Neural cell (in vitro differentiated cells): Measurements from ENCODE around the gene SCYL1. TPM values are rescaled to one million over a fixed set of nuclear protein-coding genes. Genes with fewer than 3 reads are reported as not detected.

Experiments
- H2AFZ ChIP-seq: fragments of 200-600, 300-800 bp; sonication (generic), shearing (Covaris generic); 2 replicates; pipeline ENCODE4 v1.6.0; 2014; ENCODE audit warnings: low read depth, mild to moderate bottlenecking, antibody characterized with exemption, low read length, moderate library complexity
- H3F3A ChIP-seq: fragments of 200-600 bp; shearing (Covaris generic); 2 replicates; pipeline ENCODE4 v1.6.1; 2016; ENCODE audit warnings: mild to moderate bottlenecking, moderate library complexity, mixed read lengths, antibody characterized with exemption, low read length; ENCODE audit not compliant: insufficient read depth, poor library complexity, severe bottlenecking
- H3K27ac ChIP-seq: fragments of 200-600, 300-800 bp; sonication (generic), shearing (Covaris generic); 2 replicates; pipeline ENCODE4 v1.5.1; 2014; ENCODE audit warnings: mild to moderate bottlenecking, low read length, moderate library complexity
- H3K27me3 ChIP-seq: fragments of 300-800, 200-600 bp; sonication (generic), shearing (Covaris generic); 2 replicates; pipeline ENCODE4 v1.6.0; 2014; ENCODE audit warnings: mild to moderate bottlenecking, low read depth, low read length, moderate library complexity; ENCODE audit not compliant: insufficient read depth
- H3K36me3 ChIP-seq: fragments of 300-800, 200-600 bp; sonication (generic), shearing (Covaris generic); 2 replicates; pipeline ENCODE4 v1.5.1; 2014; ENCODE audit warnings: mild to moderate bottlenecking, antibody characterized with exemption, low read length, moderate library complexity; ENCODE audit not compliant: insufficient read depth
- H3K4me2 ChIP-seq: fragments of 300-800, 200-600 bp; sonication (generic), shearing (Covaris generic); 2 replicates; pipeline ENCODE4 v1.6.0; 2014; ENCODE audit warnings: mild to moderate bottlenecking, low read length
- H3K4me3 ChIP-seq: fragments of 300-800, 200-600 bp; sonication (generic), shearing (Covaris generic); 2 replicates; pipeline ENCODE4 v1.5.1; 2014; ENCODE audit warnings: mild to moderate bottlenecking, low read length, moderate library complexity
- H3K79me2 ChIP-seq: fragments of 200-600 bp; shearing (Covaris generic); replicated peaks from 2 replicates; pipeline ENCODE4 v1.6.0; 2014; ENCODE audit warnings: mild to moderate bottlenecking, low read length, moderate library complexity; ENCODE audit not compliant: insufficient read depth
- H3K9ac ChIP-seq: fragments of 300-800, 200-600 bp; sonication (generic), shearing (Covaris generic); 2 replicates; pipeline ENCODE4 v1.6.1; 2016; ENCODE audit warnings: mild to moderate bottlenecking, low read length, mixed read lengths
- H3K9me2 ChIP-seq: fragments of 200-600 bp; shearing (Covaris generic); 2 replicates; pipeline ENCODE4 v1.6.1; 2016; ENCODE audit warnings: mild to moderate bottlenecking, low read length, mixed read lengths; ENCODE audit not compliant: insufficient read depth
- H3K9me3 ChIP-seq: fragments of 200-600, 300-800 bp; sonication (generic), shearing (Covaris generic); 2 replicates; pipeline ENCODE4 v1.6.1; 2016; ENCODE audit warnings: mild to moderate bottlenecking, mixed run types, low read length, moderate library complexity, mixed read lengths
- H4K20me1 ChIP-seq: fragments of 200-600 bp; shearing (Covaris generic); 2 replicates; pipeline ENCODE4 v1.6.1; 2016; ENCODE audit warnings: mild to moderate bottlenecking, mixed run types; ENCODE audit not compliant: insufficient read depth
- CTCF ChIP-seq: fragments of 450-650 bp; IDR thresholded peaks from 2 replicates; pipeline ENCODE4 v1.5.1; 2014; ENCODE audit warnings: antibody characterized with exemption, mild to moderate bottlenecking, moderate library complexity; ENCODE audit not compliant: poor library complexity, severe bottlenecking
- EP300 ChIP-seq: fragments of 450-650 bp; conservative IDR thresholded peaks from 2 replicates; pipeline ENCODE4 v1.6.1; 2014; ENCODE audit warnings: antibody characterized with exemption, mild to moderate bottlenecking, moderate library complexity; ENCODE audit not compliant: poor library complexity, severe bottlenecking
- EZH2 ChIP-seq: fragments of 200-600, 300-800 bp; shearing (Covaris generic), sonication (generic); IDR thresholded peaks from 2 replicates; pipeline ENCODE4 v1.6.1; 2014; ENCODE audit warnings: antibody characterized with exemption, low read length, borderline replicate concordance, mild to moderate bottlenecking; ENCODE audit not compliant: insufficient read depth, poor library complexity, severe bottlenecking
- MXI1 ChIP-seq: fragments of 450-650 bp; conservative IDR thresholded peaks from 2 replicates; pipeline ENCODE4 v1.6.1; 2014; ENCODE audit warnings: antibody characterized with exemption, mild to moderate bottlenecking; ENCODE audit not compliant: poor library complexity, severe bottlenecking
- POLR2AphosphoS5 ChIP-seq: IDR thresholded peaks from 2 replicates; pipeline ENCODE4 v1.6.1; 2012
- RAD21 ChIP-seq: fragments of 450-650 bp; conservative IDR thresholded peaks from 2 replicates; pipeline ENCODE4 v1.6.1; 2014; ENCODE audit warnings: antibody characterized with exemption, mild to moderate bottlenecking, moderate library complexity
- REST ChIP-seq: IDR thresholded peaks from 2 replicates; pipeline ENCODE4 v1.6.1; 2012; ENCODE audit warnings: borderline replicate concordance
- SMC3 ChIP-seq: fragments of 450-650 bp; conservative IDR thresholded peaks from 2 replicates; pipeline ENCODE4 v1.6.1; 2014; ENCODE audit warnings: antibody characterized with exemption, mild to moderate bottlenecking, moderate library complexity; ENCODE audit not compliant: poor library complexity
- TAF1 ChIP-seq: IDR thresholded peaks from 2 replicates; pipeline ENCODE4 v1.6.1; 2012; ENCODE audit warnings: low read depth
- polyA plus RNA-seq: library from polyadenylated mRNA; depleted of rRNA; stranded (reverse); fragments of >200 nt; gene quantifications from 2 replicates; pipeline ENCODE4 v1.2.3, GENCODE V29; 2014

Gene SCYL1
- polyA plus RNA-seq, 1 donor from 2014 or later: 48.3 TPM

- no peak overlapping the region for H3K9ac ChIP-seq
- no peaks in the 10 kb centered on the region for H3K79me2 ChIP-seq
- H2AFZ ChIP-seq: no peak overlapping the region
- H4K20me1 ChIP-seq: no peaks in the 10 kb centered on the region
- no peak for TF ChIP-seq RAD21
- TF ChIP-seq SMC3: no peak
- TF ChIP-seq CTCF: no peak
- TF ChIP-seq TAF1: no peak
- TF ChIP-seq EZH2: no peak
- no peak for TF ChIP-seq MXI1
- no peaks in the 10 kb centered on the region for H3K9me3 ChIP-seq
- no peak overlapping the region for H3K4me2 ChIP-seq
- no peaks in the 10 kb centered on the region for H3K36me3 ChIP-seq
- no peak overlapping the region for H3K27ac ChIP-seq
- no peaks in the 10 kb centered on the region for H3K9me2 ChIP-seq
- no peak overlapping the region for H3K4me3 ChIP-seq
- H3F3A ChIP-seq: no peaks in the 10 kb centered on the region
- H3K27me3 ChIP-seq: peaks cover 21% of the 10 kb centered on the region
These were observed 60.7 kb downstream of the SCYL1 start for GRCh38 chr11:65585396-65586246.

- H3K9me3 ChIP-seq: no peaks in the 10 kb centered on the region
- H3K27ac ChIP-seq: no peak overlapping the region
- no peaks in the 10 kb centered on the region for H4K20me1 ChIP-seq
- no peaks in the 10 kb centered on the region for H3K9me2 ChIP-seq
- H3K4me2 ChIP-seq: no peak overlapping the region
- H3K27me3 ChIP-seq: peaks cover 23% of the 10 kb centered on the region
- no peaks in the 10 kb centered on the region for H3K79me2 ChIP-seq
- no peaks in the 10 kb centered on the region for H3F3A ChIP-seq
- H3K36me3 ChIP-seq: no peaks in the 10 kb centered on the region
- H3K4me3 ChIP-seq: no peak overlapping the region
- TF ChIP-seq MXI1 (no peak), EZH2 (no peak), RAD21 (no peak), SMC3 (no peak), REST (no peak), CTCF (no peak), EP300 (no peak), POLR2AphosphoS5 (no peak), TAF1 (no peak)
- no peak overlapping the region for H2AFZ ChIP-seq
- no peak overlapping the region for H3K9ac ChIP-seq
These were observed 61.4 kb downstream of the SCYL1 start for GRCh38 chr11:65586247-65586630.
